HCT116 (cell line): ENCODE data around the gene STEAP1. TPM values are rescaled to one million over a fixed set of nuclear protein-coding genes. Genes with fewer than 3 reads are reported as not detected.

ENCODE experiments used
- ATAC-seq: fragments of 200-7000 bp; cut with Tn5 transposase; 2 replicates; pipeline ENCODE4 v1.9.1; 2020; ENCODE audit warnings: mild to moderate bottlenecking, moderate library complexity
- BruUV-seq: library from RNA; stranded (reverse); fragments of 400-500 nt; replicated peaks from 2 replicates; lab custom pipeline; 2021; lab: Mats Ljungman, UMichigan
- CTCF ChIA-PET: fragments of 300-600 bp; sonication (Branson Sonifier 250); formaldehyde crosslinking; loops from one replicate; lab custom pipeline; 2021; ENCODE audit warnings: antibody characterized with exemption; lab: Charles Lee
- POLR2A ChIA-PET: fragments of 300-600, 350-600 bp; sonication (Branson Sonifier 250); formaldehyde crosslinking; loops from one replicate; lab custom pipeline; 2021; ENCODE audit warnings: antibody characterized with exemption; lab: Charles Lee
- RAD21 ChIA-PET, 2 experiments: fragments of 300-600 bp; sonication (Branson Sonifier 250); formaldehyde crosslinking; loops; one replicate each; lab custom pipeline; 2023; ENCODE audit warnings: low total read pairs in 2 of 2; ENCODE audit not compliant: uncharacterized antibody in 2 of 2, unreplicated experiment in 2 of 2, low non-redundant PET in 1 of 2; lab: Charles Lee
- DNase-seq: peaks from one replicate; pipeline ENCODE4 v3.0.0-alpha.2; 2010; ENCODE audit warnings: low read depth, low spot score
- H2AFZ ChIP-seq: fragments of 200-600 bp; shearing (Covaris generic), sonication (generic); 2 replicates; pipeline ENCODE4 v1.6.1; 2017; ENCODE audit warnings: low read depth, mixed run types, mixed read lengths, antibody characterized with exemption, low read length; ENCODE audit not compliant: poor library complexity, severe bottlenecking
- H3K27ac ChIP-seq: 2 replicates; pipeline ENCODE4 v1.5.1; 2012; ENCODE audit warnings: low read depth, low read length
- H3K27me3 ChIP-seq: fragments of 200-600 bp; sonication (generic); 2 replicates; pipeline ENCODE4 v1.6.1; 2016; ENCODE audit warnings: mixed run types, low read length, mixed read lengths; ENCODE audit not compliant: insufficient read depth
- H3K36me3 ChIP-seq, 2 experiments: fragments of 200-500 bp in 1 of 2; fragments of 200-600 bp in 1 of 2; sonication (Bioruptor generic) in 1 of 2; sonication (generic) in 1 of 2; 2 replicates each; pipeline versions ENCODE4 v1.5.1 to v1.6.1; 2014 to 2016; ENCODE audit warnings: low read length in 2 of 2, inconsistent platforms in 1 of 2, mixed read lengths in 1 of 2, mixed run types in 1 of 2; ENCODE audit not compliant: insufficient read depth in 2 of 2, control insufficient read depth in 1 of 2
- H3K4me1 ChIP-seq, 2 experiments: fragments of 200-600 bp in 1 of 2; sonication (generic) in 1 of 2; 2 replicates each; pipeline versions ENCODE4 v1.5.1 to v1.6.1; 2012 to 2017; ENCODE audit warnings: low read length in 2 of 2, inconsistent platforms in 1 of 2, mild to moderate bottlenecking in 1 of 2, mixed read lengths in 1 of 2, mixed run types in 1 of 2, moderate library complexity in 1 of 2; ENCODE audit not compliant: insufficient read depth in 2 of 2, control insufficient read depth in 1 of 2
- H3K4me2 ChIP-seq: fragments of 200-600 bp; sonication (generic); 2 replicates; pipeline ENCODE4 v1.6.1; 2017; ENCODE audit warnings: mixed run types, low read length, mixed read lengths
- H3K4me3 ChIP-seq, 2 experiments: fragments of 200-600 bp in 1 of 2; sonication (generic) in 1 of 2; replicated peaks in 1 of 2; 2 replicates each; pipeline ENCODE4 v1.5.1; 2011 to 2016; ENCODE audit warnings: low read length in 2 of 2, control low read depth in 1 of 2, low read depth in 1 of 2, mild to moderate bottlenecking in 1 of 2, mixed read lengths in 1 of 2, mixed run types in 1 of 2
- H3K79me2 ChIP-seq: fragments of 200-600 bp; sonication (generic); 2 replicates; pipeline ENCODE4 v1.6.1; 2017; ENCODE audit warnings: mild to moderate bottlenecking, mixed run types, low read length, moderate library complexity, mixed read lengths; ENCODE audit not compliant: insufficient read depth
- H3K9ac ChIP-seq: fragments of 200-600 bp; sonication (generic); 2 replicates; pipeline ENCODE4 v1.6.1; 2016; ENCODE audit warnings: low read length, mixed read lengths
- H3K9me2 ChIP-seq: fragments of 200-600 bp; sonication (generic), shearing (Covaris generic); 2 replicates; pipeline ENCODE4 v1.6.1; 2017; ENCODE audit warnings: mixed run types, mild to moderate bottlenecking, moderate library complexity; ENCODE audit not compliant: insufficient read depth
- H3K9me3 ChIP-seq, 2 experiments: fragments of 200-500 bp in 1 of 2; fragments of 200-600 bp in 1 of 2; sonication (Bioruptor generic) in 1 of 2; sonication (generic) in 1 of 2; 2 replicates each; pipeline ENCODE4 v1.6.1; 2014 to 2017; ENCODE audit warnings: low read length in 2 of 2, mixed read lengths in 2 of 2, inconsistent platforms in 1 of 2, low read depth in 1 of 2, mild to moderate bottlenecking in 1 of 2, mixed run types in 1 of 2, moderate library complexity in 1 of 2; ENCODE audit not compliant: control insufficient read depth in 1 of 2, insufficient read depth in 1 of 2
- H4K20me1 ChIP-seq: fragments of 200-600 bp; sonication (generic), shearing (Covaris generic); 2 replicates; pipeline ENCODE4 v1.6.1; 2017; ENCODE audit warnings: mixed run types, mild to moderate bottlenecking, moderate library complexity; ENCODE audit not compliant: insufficient read depth
- CTCF ChIP-seq, 3 experiments: fragments of 200-600 bp in 1 of 3; sonication (generic) in 1 of 3; IDR thresholded peaks in 2 of 3; conservative IDR thresholded peaks in 1 of 3; 2 replicates each; pipeline ENCODE4 v1.5.1; 2012 to 2017; ENCODE audit warnings: low read depth in 2 of 3, low read length in 2 of 3, antibody characterized with exemption in 1 of 3, borderline replicate concordance in 1 of 3, control low read depth in 1 of 3, mild to moderate bottlenecking in 1 of 3, mixed read lengths in 1 of 3, mixed run types in 1 of 3, moderate library complexity in 1 of 3; ENCODE audit not compliant: insufficient read depth in 1 of 3
- EGR1 ChIP-seq: IDR thresholded peaks from 2 replicates; pipeline ENCODE4 v1.6.1; 2012; ENCODE audit warnings: low read depth
- ELF1 ChIP-seq: IDR thresholded peaks from 2 replicates; pipeline ENCODE4 v1.6.1; 2012; ENCODE audit warnings: low read depth, borderline replicate concordance
- EZH2 ChIP-seq: fragments of 200-600 bp; sonication (generic); IDR thresholded peaks from 2 replicates; pipeline ENCODE4 v1.6.1; 2017; ENCODE audit warnings: antibody characterized with exemption, mixed run types
- MAX ChIP-seq: IDR thresholded peaks from 2 replicates; pipeline ENCODE4 v1.6.1; 2012
- POLR2A ChIP-seq: IDR thresholded peaks from 2 replicates; pipeline ENCODE4 v1.7.0; 2011; ENCODE audit warnings: borderline replicate concordance; ENCODE audit not compliant: insufficient read depth, insufficient read length; ENCODE audit errors: extremely low read depth
- POLR2AphosphoS5 ChIP-seq: IDR thresholded peaks from 2 replicates; pipeline ENCODE4 v1.6.1; 2011; ENCODE audit warnings: mild to moderate bottlenecking, low read depth, low read length, moderate library complexity
- RAD21 ChIP-seq: IDR thresholded peaks from 2 replicates; pipeline ENCODE4 v1.6.1; 2012; ENCODE audit warnings: low read depth, mild to moderate bottlenecking
- REST ChIP-seq: IDR thresholded peaks from 2 replicates; pipeline ENCODE4 v1.6.1; 2012; ENCODE audit warnings: low read depth
- SIN3A ChIP-seq: IDR thresholded peaks from 2 replicates; pipeline ENCODE4 v1.6.1; 2012; ENCODE audit warnings: low read depth
- ZNF274 ChIP-seq: fragments of 200-500 bp; sonication (Bioruptor generic); IDR thresholded peaks from 2 replicates; pipeline ENCODE4 v1.6.1; 2014; ENCODE audit warnings: mild to moderate bottlenecking, low read depth, low read length, inconsistent platforms
- intact Hi-C: fragments of 100-400 bp; cut with micrococcal nuclease; formaldehyde crosslinking; loops from 2 replicates; pipeline ENCODE4 v1.10.0; 2022
- total RNA-seq: library from RNA; stranded (reverse); gene quantifications from one replicate; pipeline ENCODE4 v1.2.1, GENCODE V29; 2021; ENCODE audit not compliant: unreplicated experiment

The STEAP1 gene
- total RNA-seq, 1 experiment from 2014 or later: 18.8 TPM

- BruUV-seq: no TSS peak
- CTCF ChIA-PET: no interaction called here
- RAD21 ChIA-PET: no interaction called here
Observed at GRCh38 chr7:90194911-90195809, 40.9 kb downstream of the STEAP1 start.

More at GRCh38 chr7:90194911-90195809, 40.9 kb downstream of the STEAP1 start:
- intact Hi-C loops: no loop called here
- ATAC-seq (no peak), DNase-seq (no peak)
- Histone ChIP-seq H3K4me2 (no peak overlapping the region), H2AFZ (no peak overlapping the region), H3K4me1 (no peaks in the 10 kb centered on the region), H3K36me3 (no peaks in the 10 kb centered on the region), H4K20me1 (no peaks in the 10 kb centered on the region), H3K9me2 (no peaks in the 10 kb centered on the region), H3K9ac (no peak overlapping the region), H3K27me3 (no peaks in the 10 kb centered on the region), H3K9me3 (no peaks in the 10 kb centered on the region), H3K79me2 (no peaks in the 10 kb centered on the region), H3K27ac (no peak overlapping the region), H3K4me3 (no peak overlapping the region)
- POLR2A ChIA-PET: interaction anchor here (2.4 kb wide), 1 partner anchor 17 kb away, joined by 12 read pairs; the partner anchor contains the start of gene STEAP2
- no peak for TF ChIP-seq SIN3A
- no peak for TF ChIP-seq ELF1
- TF ChIP-seq ZNF274: no peak
- no peak for TF ChIP-seq RAD21
- no peak for TF ChIP-seq EGR1
- TF ChIP-seq EZH2: no peak
- TF ChIP-seq MAX: no peak
- no peak for TF ChIP-seq CTCF (IDR thresholded peaks at IDR 0.05 in 2 of 3, conservative IDR thresholded peaks at IDR 0.05 in 1 of 3; ENCODE audit: borderline replicate concordance in 1 of 3, insufficient read depth in 1 of 3, low read depth in 2 of 3, low read length in 2 of 3)
- TF ChIP-seq POLR2A: no peak
- no peak for TF ChIP-seq POLR2AphosphoS5
- no peak for TF ChIP-seq REST
